Measurements from ENCODE around the gene PLCXD1.

DNA sequence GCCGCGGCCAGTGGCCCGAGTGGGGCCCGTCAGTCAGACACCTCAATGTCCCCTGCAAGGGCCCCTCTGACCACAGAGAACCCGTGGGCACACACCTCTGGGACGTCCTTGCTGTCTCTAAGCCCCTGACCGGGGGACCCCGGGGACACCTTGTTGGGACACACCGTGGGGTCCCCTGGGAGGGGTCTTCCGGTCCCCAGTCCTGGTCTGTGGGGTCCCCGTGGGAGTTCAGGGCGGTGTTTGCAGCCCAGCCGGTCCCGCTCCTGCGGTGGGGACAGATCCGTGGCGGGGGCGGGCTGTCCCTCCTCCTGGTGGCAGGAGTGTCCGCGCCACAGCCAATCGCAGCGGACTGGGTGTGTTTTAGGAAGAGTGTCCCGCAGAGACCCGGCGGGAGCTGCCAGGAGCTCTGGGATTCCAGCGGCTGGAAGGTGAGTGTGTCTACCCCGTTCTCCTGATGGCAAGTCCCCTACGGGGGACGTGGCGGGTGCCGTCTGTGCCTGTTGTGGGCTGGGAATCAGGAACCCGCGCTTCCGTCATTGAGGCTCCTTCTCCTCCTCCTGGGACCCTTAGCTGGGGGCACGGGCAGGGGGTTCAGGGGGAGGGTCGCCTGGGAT, 5.1 kb upstream of the PLCXD1 start:
- TF ChIP-seq CTCF (IDR thresholded peaks at IDR 0.05) (peak in 2 of 4 experiments; percentile 46 to 47), POLR2A (IDR thresholded peaks at IDR 0.05) (peak; percentile 49)

Measured in prostate gland (tissue), 2 donors.